Stimulated activated CD8-positive, alpha-beta memory T cell treated with anti-CD3 and anti-CD28 coated beads, Interleukin-2, amount 100 ng/mL, for 1 hour (primary cell): ENCODE results near the gene CALML3.

Experiments used
- DNase-seq, 2 donors: peaks; one replicate each; pipeline ENCODE4 v3.0.0-alpha.2; 2020; ENCODE audit warnings: low read depth in 2 of 2

The CALML3 gene

GRCh38 chr10:5506751-5507648, 17.8 kb upstream of the CALML3 start:
- no peak for DNase-seq

DNA sequence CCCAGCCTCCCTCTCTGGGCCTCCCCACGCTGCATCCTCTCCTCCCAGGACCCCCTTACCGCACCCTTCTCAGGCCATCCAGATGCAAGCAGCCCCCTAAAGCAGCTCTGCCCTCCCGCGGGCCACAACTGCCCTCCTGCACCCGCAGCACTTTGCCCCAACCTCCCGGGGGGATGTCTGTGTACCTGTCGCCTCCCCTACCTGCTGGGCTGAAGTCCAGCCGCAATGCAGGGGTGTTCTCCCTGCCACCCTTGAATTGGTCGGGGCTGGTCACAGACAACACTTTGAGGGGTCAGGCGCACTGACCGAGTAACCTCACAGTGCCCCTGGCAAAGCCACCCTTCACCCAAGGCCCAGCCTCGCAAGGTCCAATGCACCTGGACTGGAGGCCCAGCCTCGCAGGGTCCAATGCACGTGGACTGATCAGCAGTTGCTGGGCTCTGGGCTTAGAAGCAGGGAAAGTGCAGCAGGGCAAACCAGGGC, 17.1 kb upstream of the CALML3 start:
- DNase-seq: no peak

DNA sequence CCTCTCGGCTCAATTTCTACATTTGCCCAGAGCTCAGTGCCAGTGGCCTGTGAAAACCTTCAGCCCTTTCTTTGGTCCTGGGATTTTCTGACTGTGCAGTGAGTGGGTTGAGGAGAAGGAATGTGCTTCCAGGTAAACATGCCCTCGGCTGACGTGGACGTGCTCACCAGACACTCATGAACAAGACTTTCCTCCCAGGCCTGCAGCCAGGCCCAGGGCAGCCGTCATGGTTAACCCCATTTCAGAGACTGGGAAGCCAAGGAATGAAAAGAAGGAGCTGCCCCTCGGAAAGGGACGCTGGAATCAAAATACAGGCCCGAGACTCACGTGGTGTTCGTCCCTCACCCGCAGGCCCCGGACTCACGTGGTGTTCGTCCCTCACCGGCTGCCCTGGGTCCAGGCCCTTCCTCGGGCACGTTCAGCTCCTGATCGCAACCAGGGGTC, 16.6 kb upstream of the CALML3 start:
- DNase-seq: no peak

DNA sequence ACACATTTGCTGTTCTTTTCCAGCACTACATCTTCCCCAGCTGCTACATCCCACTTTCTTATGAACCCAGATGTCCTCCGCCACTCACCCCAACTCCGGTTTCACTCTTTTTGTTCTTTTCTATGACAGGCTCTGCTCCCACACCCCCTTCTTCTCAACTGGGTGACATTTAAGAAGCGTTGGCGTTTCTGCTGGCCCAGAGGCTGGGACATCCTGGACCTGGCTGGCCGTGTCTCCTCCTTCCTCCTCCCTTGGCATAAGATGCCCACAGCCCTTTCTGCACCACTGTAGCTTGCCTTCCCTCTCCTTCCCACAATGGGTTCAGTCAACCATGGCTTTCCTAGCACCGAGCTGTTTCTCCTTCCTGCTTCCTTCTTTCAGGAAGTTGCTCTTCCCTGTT, 16.0 kb upstream of the CALML3 start:
- no peak for DNase-seq

DNA sequence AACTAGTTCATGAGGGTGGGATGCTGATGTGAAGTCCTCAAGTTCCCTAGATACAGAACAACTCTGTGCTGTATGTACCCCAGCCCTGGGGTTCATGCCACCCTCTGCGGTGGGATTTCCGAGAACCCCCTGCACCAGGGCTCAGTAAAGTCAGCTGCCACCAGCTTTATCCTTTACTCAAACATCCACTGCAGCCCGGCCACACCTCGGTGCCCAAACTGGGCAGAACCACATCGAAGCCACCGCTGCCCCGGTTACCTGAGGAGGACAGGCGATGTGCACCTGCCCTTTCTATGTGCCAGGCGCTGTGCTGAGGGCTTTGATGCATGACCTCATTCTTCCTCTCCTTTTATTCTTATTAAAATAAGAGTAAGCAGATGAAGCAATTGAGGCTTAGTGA, 15.5 kb upstream of the CALML3 start:
- no peak for DNase-seq

GRCh38 chr10:5509691-5510090, 15.1 kb upstream of the CALML3 start:
- no peak for DNase-seq

GRCh38 chr10:5510281-5511072, 14.3 kb upstream of the CALML3 start:
- no peak for DNase-seq

GRCh38 chr10:5511231-5511884, 13.4 kb upstream of the CALML3 start:
- no peak for DNase-seq

DNA sequence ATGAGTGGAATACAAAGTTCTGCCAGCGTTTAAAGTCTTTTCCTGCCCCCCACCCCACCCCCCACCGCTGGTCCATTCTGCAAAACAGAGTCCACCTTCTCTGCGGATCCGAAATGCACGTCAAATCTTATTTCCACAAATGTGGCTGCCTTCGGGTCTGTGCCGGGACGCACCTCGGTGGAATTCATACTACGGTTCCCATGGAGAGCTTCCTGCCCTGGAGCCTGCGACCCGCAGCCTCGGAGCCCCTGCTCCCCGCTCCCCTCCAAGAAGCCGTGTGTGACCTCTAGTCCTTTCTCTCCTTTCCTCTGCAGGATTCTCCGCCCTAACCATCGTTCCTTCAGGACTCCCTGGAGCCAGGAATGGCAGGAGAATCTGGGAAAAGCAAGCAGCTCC, 12.9 kb upstream of the CALML3 start:
- DNase-seq: no peak

- no peak for DNase-seq
These were observed 12.4 kb upstream of the CALML3 start for GRCh38 chr10:5512331-5512730.

GRCh38 chr10:5512881-5513612, 11.7 kb upstream of the CALML3 start:
- no peak for DNase-seq

GRCh38 chr10:5514226-5514850, 10.4 kb upstream of the CALML3 start:
- no peak for DNase-seq

- no peak for DNase-seq
These were observed 8.6 kb upstream of the CALML3 start for GRCh38 chr10:5515948-5516761.

DNA sequence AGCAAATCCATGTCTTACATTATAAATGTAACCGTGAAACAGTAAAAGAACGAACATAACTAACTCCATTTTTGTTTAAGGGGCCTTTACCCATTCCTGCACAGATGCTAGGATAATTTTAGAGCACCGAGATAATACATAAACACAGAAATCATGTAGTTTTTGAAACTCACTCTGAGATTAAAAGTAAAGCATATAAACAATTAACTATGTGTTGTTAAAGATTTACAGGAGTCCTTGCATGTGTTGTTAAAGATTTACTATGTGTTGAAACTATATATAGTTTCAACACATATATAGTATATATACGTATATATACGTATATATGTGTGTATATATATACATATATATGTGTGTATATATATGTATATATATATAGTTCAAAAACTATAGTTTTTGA, 7.2 kb upstream of the CALML3 start:
- DNase-seq: no peak

DNA sequence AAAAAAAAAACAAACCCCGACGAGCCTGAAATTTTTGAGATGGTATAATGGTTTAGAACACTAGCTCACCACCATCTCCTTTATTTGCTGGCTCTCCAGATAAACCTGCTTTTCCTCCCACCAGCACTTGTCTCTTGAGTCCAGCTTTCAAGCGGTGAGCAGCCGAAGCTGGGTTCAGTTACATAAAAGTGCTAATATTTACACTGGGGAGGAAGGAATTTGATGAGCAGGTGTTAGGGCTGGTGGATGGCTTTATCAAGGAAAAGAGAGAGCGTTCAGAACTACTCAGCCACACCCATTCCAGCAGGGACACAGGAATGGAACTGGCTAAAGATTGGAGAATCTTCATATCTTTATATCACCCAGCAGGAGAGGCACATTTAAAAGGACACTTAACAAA, 6.6 kb upstream of the CALML3 start:
- DNase-seq: no peak

- DNase-seq: no peak
These were observed 5.7 kb upstream of the CALML3 start for GRCh38 chr10:5519054-5519453.

- DNase-seq: no peak
These were observed 1.7 kb upstream of the CALML3 start for GRCh38 chr10:5522913-5523560.

DNA sequence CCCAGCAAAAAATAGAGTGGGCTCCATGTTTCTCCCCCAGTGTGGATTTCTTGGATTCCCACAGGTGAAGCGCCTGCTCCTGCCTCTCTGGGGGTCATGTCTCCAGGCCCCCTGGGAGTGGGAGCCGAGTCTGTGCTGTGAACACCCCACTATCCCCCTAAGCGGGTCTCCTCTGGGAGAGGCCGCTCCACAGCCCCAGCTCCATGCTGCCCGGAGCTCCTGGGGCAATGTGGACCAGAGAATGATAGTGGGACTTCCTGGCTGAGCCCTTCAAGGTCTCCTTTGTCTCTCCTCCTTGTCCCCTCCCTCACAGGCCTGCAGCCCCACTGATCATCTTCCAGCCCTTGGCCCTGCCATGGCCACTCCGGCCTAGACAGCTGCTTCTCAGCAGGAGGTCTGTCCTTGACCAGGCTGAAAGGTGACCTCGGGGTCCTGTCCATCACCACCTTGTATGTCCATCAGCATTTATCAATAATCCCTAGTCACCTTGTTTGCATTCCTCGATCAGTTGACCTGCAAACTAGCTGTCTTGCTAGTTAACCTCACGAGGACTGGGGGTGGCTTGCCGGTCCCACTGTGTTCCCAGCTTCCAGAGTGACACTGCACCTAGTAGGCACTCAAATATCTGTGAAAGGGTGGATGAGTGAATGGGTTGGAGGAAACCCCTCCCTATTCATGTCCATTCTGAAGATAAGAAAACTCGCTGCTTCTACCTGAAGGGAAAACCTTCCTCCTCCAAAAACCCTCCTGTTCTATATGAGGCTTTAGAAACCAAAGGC, 776 bp upstream of the CALML3 start:
- DNase-seq: no peak
